ENCODE measurements around the gene ANKS1A.

- TF ChIP-seq CTCF (conservative IDR thresholded peaks at IDR 0.05; ENCODE audit: low read depth, low read length) (no peak), EZH2 (IDR thresholded peaks at IDR 0.05; ENCODE audit: borderline replicate concordance, low read depth, low read length, poor library complexity, severe bottlenecking) (no peak)
Measured at GRCh38 chr6:35083507-35083906, 194.5 kb downstream of the ANKS1A start.
